ENCODE data around the gene RHBDD1.
A peak's percentile ranks its signal among the peaks of the same experiment; 100 is the strongest.
"Not testable (repeated sequence)": the region's sequence is repeated elsewhere in the genome, so short reads cannot be mapped to it uniquely, and the experiment has no call there.

RHBDD1 gene

GRCh38 chr2:226799976-226800940, 35.6 kb upstream of the RHBDD1 start:
- no peak for DNase-seq (ENCODE audit: low read depth in 2 of 2)

DNA sequence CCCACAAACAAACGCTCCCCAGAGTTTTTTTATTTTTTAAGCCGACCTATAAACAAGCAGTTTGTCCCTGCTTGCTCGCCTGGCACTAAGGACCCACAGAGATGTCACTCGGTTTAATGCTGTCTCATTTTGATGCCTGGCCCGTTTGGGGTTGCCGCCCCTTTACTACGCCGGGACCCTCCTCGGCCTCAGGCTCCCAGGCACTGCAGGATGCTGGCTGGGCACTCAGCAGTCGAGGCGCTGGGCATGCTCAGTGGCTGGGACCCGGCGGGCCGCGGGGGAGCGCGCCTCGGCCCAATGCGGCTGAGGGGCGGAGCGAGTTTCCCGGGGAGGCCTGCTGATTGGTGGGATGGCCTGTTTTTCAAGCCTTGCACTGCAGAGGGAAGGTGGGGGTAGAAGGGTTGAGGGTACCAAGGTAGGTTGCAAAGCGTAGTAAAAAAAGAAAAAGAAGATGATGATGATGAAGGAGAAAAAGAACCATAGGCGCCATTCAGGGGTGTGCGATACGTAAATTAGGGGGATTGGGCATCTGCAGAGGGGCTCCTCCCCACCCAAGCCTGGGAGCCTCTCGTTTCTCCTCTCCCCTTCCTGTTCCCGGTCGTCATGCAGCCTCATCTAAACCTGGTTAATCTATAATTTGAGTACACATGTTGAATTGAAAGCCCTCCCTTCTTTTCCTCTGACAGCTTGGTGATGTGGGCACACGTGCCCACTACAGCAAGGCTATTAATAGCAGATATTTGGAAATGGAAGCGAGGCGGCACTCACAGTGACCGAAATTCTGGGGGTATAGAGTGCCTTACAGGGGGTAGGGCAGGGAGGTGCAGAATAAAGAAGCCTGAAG, 34.7 kb upstream of the RHBDD1 start:
- peak; percentile 52 to 54 for DNase-seq (ENCODE audit: low read depth in 2 of 2)

GRCh38 chr2:226802573-226802972, 33.3 kb upstream of the RHBDD1 start:
- DNase-seq (ENCODE audit: low read depth in 2 of 2) = no peak

- no peak for DNase-seq (ENCODE audit: low read depth in 2 of 2)
These were observed 32.4 kb upstream of the RHBDD1 start for GRCh38 chr2:226803410-226803809.

DNA sequence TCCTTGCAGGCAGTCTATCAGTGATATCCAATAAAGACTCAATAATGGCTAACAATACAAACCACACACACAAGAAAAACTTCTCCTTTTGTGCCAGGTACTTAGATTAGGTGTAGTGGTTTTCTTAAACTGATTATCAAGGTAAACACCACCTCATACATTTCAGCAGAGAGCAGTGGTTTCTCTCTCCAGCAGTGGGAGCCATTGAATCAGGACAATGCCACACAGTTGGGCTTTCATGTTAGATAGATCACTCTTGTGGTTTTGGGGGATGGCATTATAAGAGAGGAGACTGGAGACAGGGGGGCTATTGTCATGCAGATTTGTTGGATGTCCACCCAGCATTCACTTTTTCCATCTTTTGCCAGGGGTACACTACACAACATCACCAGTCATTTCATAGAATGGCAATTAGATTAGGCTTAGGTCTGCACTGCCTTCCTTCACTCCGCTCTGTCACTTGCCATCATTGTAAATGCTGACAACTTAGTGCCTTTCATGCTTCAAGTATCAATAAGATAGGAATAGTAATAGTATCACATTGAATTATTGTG, 22.6 kb upstream of the RHBDD1 start:
- no peak for DNase-seq (ENCODE audit: low read depth in 2 of 2)

- DNase-seq (ENCODE audit: low read depth in 2 of 2) = no peak
These were observed 16.9 kb upstream of the RHBDD1 start for GRCh38 chr2:226818930-226819329.

DNA sequence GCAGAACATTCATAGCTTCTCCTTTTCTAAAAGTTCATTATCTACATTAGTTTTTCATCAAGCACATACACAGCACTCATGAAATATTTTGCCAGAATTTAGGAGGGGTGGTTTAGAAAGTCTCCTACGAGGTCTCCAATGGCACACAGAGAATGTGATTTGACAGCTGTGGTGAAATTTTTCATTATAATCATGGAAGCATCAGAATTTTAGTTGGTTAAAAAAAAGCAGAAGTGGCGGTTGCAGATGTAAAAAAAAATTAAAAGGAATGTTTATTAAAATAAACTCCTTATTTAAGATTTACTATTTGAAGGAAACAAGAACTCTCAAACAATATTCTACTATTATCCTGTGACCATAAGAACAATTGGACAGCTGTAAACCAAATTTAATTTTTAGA, 10.8 kb upstream of the RHBDD1 start:
- DNase-seq (ENCODE audit: low read depth in 2 of 2) = no peak

GRCh38 chr2:226828191-226828590, 7.7 kb upstream of the RHBDD1 start:
- no peak for DNase-seq (ENCODE audit: low read depth in 2 of 2)

- DNase-seq (ENCODE audit: low read depth in 2 of 2) = no peak
These were observed 5.9 kb upstream of the RHBDD1 start for GRCh38 chr2:226829721-226830631.

DNA sequence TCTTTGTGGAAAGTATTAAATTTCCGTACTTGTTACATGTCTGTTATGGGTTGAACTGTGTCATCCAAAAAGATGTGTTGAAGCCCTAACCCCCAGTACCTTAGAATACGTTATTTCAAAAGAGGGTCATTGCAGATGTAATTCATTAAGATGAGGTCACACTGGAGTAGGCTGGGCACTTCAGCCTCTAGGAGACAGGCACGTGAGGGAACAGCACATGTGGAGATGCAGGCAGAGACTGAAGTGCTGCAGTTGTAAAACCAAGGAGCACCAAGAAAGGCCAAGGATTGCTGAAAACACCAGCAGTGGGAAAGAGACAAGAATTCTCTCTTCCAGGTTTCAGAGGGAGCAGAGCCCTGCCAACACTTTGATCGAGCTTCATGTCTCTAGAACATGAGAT, 4.6 kb upstream of the RHBDD1 start:
- no peak for DNase-seq (ENCODE audit: low read depth in 2 of 2)

GRCh38 chr2:226832061-226832460, 3.8 kb upstream of the RHBDD1 start:
- no peak for DNase-seq (ENCODE audit: low read depth in 2 of 2)

DNA sequence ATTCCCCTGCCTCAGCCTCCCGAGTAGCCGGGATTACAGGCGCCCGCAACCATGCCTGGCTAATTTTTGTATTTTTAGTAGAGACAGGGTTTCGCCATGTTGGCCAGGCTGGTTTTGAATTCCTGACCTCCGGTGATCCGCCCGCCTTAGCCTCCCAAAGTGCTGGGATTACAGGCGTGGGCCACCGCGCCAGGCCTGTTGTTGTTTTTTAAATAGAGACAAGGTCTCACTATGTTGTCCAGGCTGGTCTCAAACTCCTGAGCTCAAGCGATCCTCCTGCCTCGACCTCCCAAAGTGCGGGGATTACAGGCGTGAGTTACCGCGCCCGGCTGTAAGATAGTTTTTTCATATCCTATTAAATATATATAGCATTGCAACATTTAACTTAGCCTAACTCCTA, 974 bp upstream of the RHBDD1 start:
- not testable (repeated sequence) for DNase-seq (ENCODE audit: low read depth in 2 of 2)

GRCh38 chr2:226835420-226835795, 446 bp upstream of the RHBDD1 start:
- no peak for DNase-seq (ENCODE audit: low read depth in 2 of 2)

DNA sequence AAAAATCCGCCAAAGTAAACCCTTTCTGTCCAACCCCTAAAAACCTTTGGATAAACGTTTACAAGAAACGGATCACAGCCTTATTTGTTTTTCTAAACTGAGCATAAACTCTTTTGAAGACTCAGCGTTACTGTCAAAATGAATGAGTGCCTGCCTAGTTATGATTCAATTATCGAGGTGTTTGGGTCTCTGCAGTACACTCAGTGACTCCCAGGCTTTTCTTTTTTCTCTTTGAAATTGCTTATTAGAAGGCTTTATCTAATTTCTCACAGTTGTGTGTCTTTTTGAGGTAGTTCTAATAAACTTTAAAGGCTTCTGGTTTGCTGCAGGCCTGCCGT, 663 bp downstream of the RHBDD1 start:
- DNase-seq (ENCODE audit: low read depth in 2 of 2) = no peak

GRCh38 chr2:226837334-226837733, 1.5 kb downstream of the RHBDD1 start:
- DNase-seq (ENCODE audit: low read depth in 2 of 2) = no peak

DNA sequence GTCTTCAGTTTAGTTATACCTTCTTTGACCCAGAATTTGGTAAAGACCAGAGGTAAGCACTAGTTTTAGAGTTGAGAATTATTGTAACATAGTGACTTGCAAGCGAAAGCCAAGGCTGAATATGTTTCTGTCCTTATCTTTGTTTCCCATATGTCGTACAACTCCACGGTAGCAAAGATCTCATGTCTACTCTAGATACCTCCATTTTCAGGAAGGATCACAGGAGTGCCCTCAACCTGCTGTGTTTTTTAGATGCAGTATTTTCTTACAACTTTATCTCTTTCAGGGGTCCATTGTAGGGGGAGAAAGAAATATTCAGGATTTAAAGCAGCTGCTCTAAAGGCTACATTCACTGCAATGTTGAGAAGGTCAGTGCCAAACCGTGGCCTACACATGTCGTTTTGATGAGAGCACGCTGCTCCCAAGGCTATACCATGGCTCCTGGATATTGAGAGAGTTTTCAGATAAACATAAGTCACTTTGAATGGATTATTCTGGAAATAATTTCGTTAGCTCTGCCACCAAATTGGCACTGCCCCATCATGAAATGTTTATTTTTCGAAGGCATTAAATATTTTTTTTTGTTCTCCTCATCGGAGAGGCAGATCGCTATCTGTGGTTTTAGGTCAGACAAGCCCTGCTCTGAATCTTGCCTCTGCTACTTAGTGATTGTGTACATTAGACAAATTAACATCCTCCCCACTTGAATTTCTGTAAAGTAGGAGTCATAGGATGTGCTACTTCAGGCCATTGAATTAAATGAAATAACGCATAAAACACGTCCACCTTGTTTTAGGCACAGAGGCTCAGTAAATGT, 2.1 kb downstream of the RHBDD1 start:
- DNase-seq (ENCODE audit: low read depth in 2 of 2) = no peak

GRCh38 chr2:226838722-226839121, 2.9 kb downstream of the RHBDD1 start:
- no peak for DNase-seq (ENCODE audit: low read depth in 2 of 2)

- no peak for DNase-seq (ENCODE audit: low read depth in 2 of 2)
These were observed 3.3 kb downstream of the RHBDD1 start for GRCh38 chr2:226839161-226839560.

- no peak for DNase-seq (ENCODE audit: low read depth in 2 of 2)
These were observed 4.1 kb downstream of the RHBDD1 start for GRCh38 chr2:226839951-226840350.

- DNase-seq (ENCODE audit: low read depth in 2 of 2) = not testable (repeated sequence)
These were observed 7.1 kb downstream of the RHBDD1 start for GRCh38 chr2:226843001-226843400.
